CD14-positive monocyte (primary cell): ENCODE measurements around the gene ARL15. TPM values are rescaled to one million over a fixed set of nuclear protein-coding genes. Genes with fewer than 3 reads are reported as not detected.

Experiments
- DNase-seq, 3 donors: peaks; one replicate each; pipeline ENCODE4 v3.0.0-alpha.2; 2011 to 2022
- H2AFZ ChIP-seq: 2 replicates; pipeline ENCODE4 v1.6.0; 2012; ENCODE audit warnings: mild to moderate bottlenecking, low read depth, low read length, inconsistent platforms; ENCODE audit not compliant: insufficient read depth, poor library complexity, severe bottlenecking
- H3K27ac ChIP-seq, 2 donors: 1 replicate in 1 of 2; 2 replicates in 1 of 2; pipeline ENCODE4 v1.5.1; 2012 to 2013; ENCODE audit warnings: low read length in 2 of 2, control low read depth in 1 of 2, inconsistent platforms in 1 of 2, low read depth in 1 of 2, mild to moderate bottlenecking in 1 of 2
- H3K27me3 ChIP-seq, 2 donors: one replicate each; pipeline versions ENCODE4 v1.6.0 to v1.6.1; 2011 to 2013; ENCODE audit warnings: low read length in 2 of 2; ENCODE audit not compliant: control insufficient read depth in 2 of 2, insufficient read depth in 2 of 2
- H3K36me3 ChIP-seq, 2 donors: replicated peaks in 1 of 2; 1 replicate in 1 of 2; 2 replicates in 1 of 2; pipeline versions ENCODE4 v1.5.1 to v1.6.1; 2012 to 2013; ENCODE audit warnings: low read length in 2 of 2, control low read depth in 1 of 2, inconsistent platforms in 1 of 2, mild to moderate bottlenecking in 1 of 2; ENCODE audit not compliant: insufficient read depth in 2 of 2, control insufficient read depth in 1 of 2
- H3K4me1 ChIP-seq, 2 donors: 1 replicate in 1 of 2; 2 replicates in 1 of 2; pipeline versions ENCODE4 v1.5.1 to v1.6.1; 2012 to 2013; ENCODE audit warnings: low read length in 2 of 2, control low read depth in 1 of 2, inconsistent platforms in 1 of 2, mild to moderate bottlenecking in 1 of 2, moderate library complexity in 1 of 2; ENCODE audit not compliant: insufficient read depth in 2 of 2, control insufficient read depth in 1 of 2
- H3K4me2 ChIP-seq: replicated peaks from 2 replicates; pipeline ENCODE3; 2012; ENCODE audit warnings: low read length, moderate library complexity, mild to moderate bottlenecking; ENCODE audit not compliant: poor library complexity, severe bottlenecking; ENCODE audit errors: extremely low read depth
- H3K4me3 ChIP-seq, 3 experiments: fragments of 200-600 bp in 1 of 3; sonication (generic) in 1 of 3; replicated peaks in 1 of 3; 1 replicate in 2 of 3; 2 replicates in 1 of 3; pipeline ENCODE4 v1.5.1; 2011 to 2013; ENCODE audit warnings: low read length in 3 of 3, mild to moderate bottlenecking in 3 of 3, control low read depth in 2 of 3, low read depth in 2 of 3, inconsistent platforms in 1 of 3, moderate library complexity in 1 of 3
- H3K79me2 ChIP-seq: 2 replicates; pipeline ENCODE4 v1.6.0; 2012; ENCODE audit warnings: mild to moderate bottlenecking, control low read depth, inconsistent platforms, low read length, moderate library complexity; ENCODE audit not compliant: insufficient read depth
- H3K9ac ChIP-seq: 2 replicates; pipeline ENCODE4 v1.6.0; 2017; ENCODE audit warnings: low read length, mild to moderate bottlenecking; ENCODE audit not compliant: insufficient read depth, poor library complexity, severe bottlenecking
- H3K9me3 ChIP-seq, 2 donors: replicated peaks in 1 of 2; 1 replicate in 1 of 2; 2 replicates in 1 of 2; pipeline versions ENCODE4 v1.5.1 to v1.6.1; 2012 to 2013; ENCODE audit warnings: low read length in 2 of 2, control low read depth in 1 of 2; ENCODE audit not compliant: control insufficient read depth in 1 of 2, insufficient read depth in 1 of 2
- H4K20me1 ChIP-seq: 2 replicates; pipeline ENCODE4 v1.6.0; 2012; ENCODE audit warnings: mild to moderate bottlenecking, low read length, control low read depth, moderate library complexity; ENCODE audit not compliant: insufficient read depth
- H3K27ac Mint-ChIP-seq, 7 donors: one replicate each; pipeline ENCODE4 v1.8.0; 2020; ENCODE audit warnings: mild to moderate bottlenecking in 7 of 7, mixed read lengths in 7 of 7, moderate library complexity in 6 of 7, inconsistent platforms in 2 of 7
- H3K27me3 Mint-ChIP-seq, 3 donors: one replicate each; pipeline ENCODE4 v1.8.0; 2021 to 2022; ENCODE audit warnings: low read depth in 3 of 3, mild to moderate bottlenecking in 3 of 3, mixed read lengths in 3 of 3, moderate library complexity in 3 of 3, inconsistent platforms in 1 of 3
- H3K36me3 Mint-ChIP-seq, 2 donors: one replicate each; pipeline ENCODE4 v1.8.0; 2020; ENCODE audit warnings: mixed read lengths in 2 of 2, inconsistent platforms in 1 of 2, mild to moderate bottlenecking in 1 of 2
- H3K4me1 Mint-ChIP-seq: one replicate; pipeline ENCODE4 v1.8.0; 2020; ENCODE audit warnings: mild to moderate bottlenecking, mixed read lengths
- H3K4me3 Mint-ChIP-seq, 2 donors: one replicate each; pipeline ENCODE4 v1.8.0; 2020; ENCODE audit warnings: mild to moderate bottlenecking in 2 of 2, mixed read lengths in 2 of 2, moderate library complexity in 1 of 2
- H3K9me3 Mint-ChIP-seq, 7 donors: one replicate each; pipeline ENCODE4 v1.8.0; 2020 to 2022; ENCODE audit warnings: mixed read lengths in 7 of 7, mild to moderate bottlenecking in 6 of 7, moderate library complexity in 6 of 7, inconsistent platforms in 2 of 7
- WGBS: methylation state at CpG from one replicate; pipeline ENCODE4 v1.1.5; 2013; ENCODE audit warnings: missing lambda C conversion rate; ENCODE audit not compliant: insufficient coverage; 5-methylcytosine and 5-hydroxymethylcytosine counted together
- intact Hi-C, 2 donors: fragments of 100-400 bp; cut with micrococcal nuclease; formaldehyde crosslinking; loops; one replicate each; pipeline versions ENCODE4 v1.15.0 to v1.15.1; 2023
- polyA plus RNA-seq, 3 donors: library from polyadenylated mRNA; depleted of rRNA in 1 of 3; unstranded in 2 of 3; stranded (reverse) in 1 of 3; fragments of 300-500 nt in 2 of 3; fragments of >200 nt in 1 of 3; fragmentation: Illumina TruSeq in 2 of 3; gene quantifications; 1 replicate in 2 of 3; 2 replicates in 1 of 3; pipeline ENCODE4 v1.2.3, GENCODE V29; 2012 to 2021
- TF ChIP-seq, protein P1 (sequence below): fragments of 200-600 bp; IDR thresholded peaks from one replicate; pipeline ENCODE4 v1.8.0; 2022; ENCODE audit warnings: antibody characterized with exemption, mild to moderate bottlenecking

Gene ARL15
- polyA plus RNA-seq, 3 donors = 10.5 to 27.6 (median 18.0) TPM

DNA sequence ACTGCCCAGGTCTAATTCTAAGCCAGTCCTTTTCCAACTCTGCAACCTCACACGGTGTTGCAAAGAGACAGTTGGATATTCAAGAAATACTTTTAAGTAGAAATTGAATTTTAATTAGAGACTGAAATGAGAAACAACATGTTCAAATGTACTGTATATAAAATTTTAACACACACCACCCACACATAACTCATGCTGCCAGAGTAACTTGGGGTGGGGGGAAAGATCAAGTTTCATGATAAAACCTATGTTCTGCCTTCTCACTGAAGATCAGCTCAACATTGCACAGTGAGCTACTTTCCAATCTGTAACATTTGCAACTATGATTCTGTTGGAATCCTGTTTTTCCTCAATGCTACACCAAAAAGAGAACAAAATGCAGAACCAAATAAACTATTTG, 17.5 kb downstream of the ARL15 start:
- Histone ChIP-seq H3K27me3 (no peaks in the 10 kb centered on the region), H4K20me1 (peaks cover 86% of the 10 kb centered on the region), H3K4me2 (no peak overlapping the region), H3K4me1 (peaks cover 20 to 23% of the 10 kb centered on the region in 2 donors), H3K9me3 (no peaks in the 10 kb centered on the region), H3K27ac (no peak overlapping the region), H3K4me3 (no peak overlapping the region), H2AFZ (no peak overlapping the region), H3K9ac (no peak overlapping the region), H3K36me3 (no peaks in the 10 kb centered on the region), H3K79me2 (peaks cover 77% of the 10 kb centered on the region)
- Mint-ChIP-seq H3K36me3 (peaks cover 4 to 7% of the 10 kb centered on the region in 2 donors), H3K27me3 (peaks cover 0 to 3% (median 1%) of the 10 kb centered on the region in 3 donors), H3K4me3 (no peak overlapping the region), H3K9me3 (peaks cover 0 to 7% (median under 1%) of the 10 kb centered on the region in 7 donors), H3K27ac (no peak overlapping the region), H3K4me1 (peaks cover 37% of the 10 kb centered on the region)
- intact Hi-C loops = no loop called here
- TF ChIP-seq, protein P1, sequence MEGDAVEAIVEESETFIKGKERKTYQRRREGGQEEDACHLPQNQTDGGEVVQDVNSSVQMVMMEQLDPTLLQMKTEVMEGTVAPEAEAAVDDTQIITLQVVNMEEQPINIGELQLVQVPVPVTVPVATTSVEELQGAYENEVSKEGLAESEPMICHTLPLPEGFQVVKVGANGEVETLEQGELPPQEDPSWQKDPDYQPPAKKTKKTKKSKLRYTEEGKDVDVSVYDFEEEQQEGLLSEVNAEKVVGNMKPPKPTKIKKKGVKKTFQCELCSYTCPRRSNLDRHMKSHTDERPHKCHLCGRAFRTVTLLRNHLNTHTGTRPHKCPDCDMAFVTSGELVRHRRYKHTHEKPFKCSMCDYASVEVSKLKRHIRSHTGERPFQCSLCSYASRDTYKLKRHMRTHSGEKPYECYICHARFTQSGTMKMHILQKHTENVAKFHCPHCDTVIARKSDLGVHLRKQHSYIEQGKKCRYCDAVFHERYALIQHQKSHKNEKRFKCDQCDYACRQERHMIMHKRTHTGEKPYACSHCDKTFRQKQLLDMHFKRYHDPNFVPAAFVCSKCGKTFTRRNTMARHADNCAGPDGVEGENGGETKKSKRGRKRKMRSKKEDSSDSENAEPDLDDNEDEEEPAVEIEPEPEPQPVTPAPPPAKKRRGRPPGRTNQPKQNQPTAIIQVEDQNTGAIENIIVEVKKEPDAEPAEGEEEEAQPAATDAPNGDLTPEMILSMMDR = no peak
- DNase-seq = no peak
- no CpG with 5 or more reads among the region's 1 CpG for WGBS

DNA sequence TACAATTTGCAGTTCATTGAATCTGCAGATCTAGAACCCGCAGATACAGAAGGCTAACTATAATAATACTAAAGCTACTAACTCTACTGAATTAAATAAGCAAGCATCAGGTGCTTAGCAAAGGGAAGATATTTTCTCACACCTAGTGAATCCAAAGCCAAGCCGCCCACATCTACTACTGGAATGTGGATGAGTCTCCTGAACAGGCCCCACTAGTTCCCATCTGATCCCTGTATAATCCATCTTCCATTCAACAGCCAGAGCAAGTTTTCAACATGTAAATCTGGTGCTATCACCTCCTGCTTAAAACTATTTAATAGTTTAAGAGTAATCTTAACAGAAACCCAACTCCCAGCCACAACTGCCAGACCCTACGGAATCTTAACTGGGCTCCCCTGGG, 18.9 kb downstream of the ARL15 start:
- no peaks in the 10 kb centered on the region for H3K36me3 ChIP-seq
- peaks cover 14 to 16% of the 10 kb centered on the region in 2 donors for H3K4me1 ChIP-seq
- Mint-ChIP-seq H3K27me3 (peaks cover 0 to 3% (median 1%) of the 10 kb centered on the region in 3 donors), H3K27ac (no peak overlapping the region), H3K9me3 (peaks cover 0 to 9% (median 4%) of the 10 kb centered on the region in 7 donors), H3K36me3 (peaks cover 0 to 10% of the 10 kb centered on the region in 2 donors), H3K4me1 (peaks cover 25% of the 10 kb centered on the region), H3K4me3 (no peak overlapping the region)
- TF ChIP-seq, protein P1 = no peak
- H2AFZ ChIP-seq = no peak overlapping the region
- peaks cover 88% of the 10 kb centered on the region for H4K20me1 ChIP-seq
- H3K27me3 ChIP-seq = no peaks in the 10 kb centered on the region
- intact Hi-C loops = no loop called here
- H3K4me3 ChIP-seq = no peak overlapping the region
- WGBS = 43% methylated on average over 1 of the region's 3 CpGs
- no peak overlapping the region for H3K9ac ChIP-seq
- H3K9me3 ChIP-seq = peaks cover 0 to 4% of the 10 kb centered on the region in 2 donors
- no peak overlapping the region for H3K27ac ChIP-seq
- H3K4me2 ChIP-seq = no peak overlapping the region
- H3K79me2 ChIP-seq = peaks cover 77% of the 10 kb centered on the region
- no peak for DNase-seq
